Activated CD4-positive, alpha-beta T cell treated with anti-CD3 and anti-CD28 coated beads for 24 hours (primary cell): ENCODE data around the gene PHF21A.

Experiments used
- DNase-seq, 2 donors: peaks; one replicate each; pipeline ENCODE4 v3.0.0-alpha.2; 2020; ENCODE audit warnings: low read depth in 2 of 2

PHF21A gene

DNA sequence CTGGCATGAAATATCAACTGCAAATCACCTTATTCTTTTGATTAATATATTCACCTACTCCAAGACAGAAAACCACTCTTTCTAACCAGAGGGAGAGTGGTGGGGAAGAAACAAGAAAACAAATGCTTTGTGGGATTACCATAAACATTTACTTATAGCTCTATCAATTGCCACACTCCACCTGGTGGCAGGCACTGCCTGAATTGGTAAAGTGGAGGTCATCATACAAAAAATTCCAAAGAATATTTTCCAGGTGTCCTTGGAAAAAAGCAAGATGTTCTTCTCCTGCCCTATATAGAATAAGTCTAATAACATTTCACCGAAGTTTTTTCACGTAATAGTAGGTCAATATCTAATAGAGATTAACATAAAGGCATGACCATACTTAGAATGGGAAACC lies 45.3 kb downstream of the PHF21A start:
- DNase-seq, result no peak

GRCh38 chr11:46075168-46075567 lies 46.1 kb downstream of the PHF21A start:
- no peak for DNase-seq

GRCh38 chr11:46073632-46074031 lies 47.6 kb downstream of the PHF21A start:
- DNase-seq, result no peak

GRCh38 chr11:46072172-46072964 lies 48.9 kb downstream of the PHF21A start:
- no peak for DNase-seq

DNA sequence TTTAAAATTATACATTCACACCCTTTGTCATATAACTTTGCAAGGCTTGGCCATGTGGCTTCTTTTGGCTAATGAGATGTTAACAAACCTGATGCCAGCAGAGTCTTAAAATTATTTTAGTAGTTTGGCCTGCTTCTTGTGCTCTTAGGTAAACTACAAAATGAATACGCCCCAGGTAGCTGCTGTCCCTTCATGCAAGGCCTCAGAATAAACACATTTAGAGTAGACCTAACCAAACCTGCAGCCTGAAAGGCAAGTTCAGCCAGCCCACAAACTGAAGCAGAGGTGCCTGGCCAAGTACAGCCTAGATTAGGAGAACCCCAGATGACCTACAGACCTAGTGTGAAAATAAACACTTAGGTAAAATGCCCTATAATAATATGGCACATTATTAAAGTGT lies 50.2 kb downstream of the PHF21A start:
- no peak for DNase-seq

- DNase-seq, result no peak
Observed at GRCh38 chr11:46069595-46069994, 51.7 kb downstream of the PHF21A start.

DNA sequence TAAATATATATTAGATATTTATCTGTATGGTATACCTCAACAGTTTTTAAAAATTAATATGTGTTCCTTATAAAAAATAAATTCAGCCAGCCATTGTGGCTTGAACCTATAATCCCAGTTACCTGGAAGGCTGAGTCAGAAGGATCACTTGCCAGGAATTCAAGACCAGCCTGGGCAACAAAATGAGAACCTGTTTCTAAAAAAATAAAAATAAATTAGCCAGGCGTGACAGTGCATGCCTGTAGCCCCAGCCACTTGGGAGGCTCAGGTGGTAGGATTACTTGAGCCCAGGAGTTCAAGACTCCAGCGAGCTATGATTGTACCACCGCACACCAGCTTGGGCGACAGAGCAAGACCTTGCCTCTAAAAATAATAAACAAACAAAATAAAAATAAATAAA lies 54.9 kb downstream of the PHF21A start:
- no peak for DNase-seq

GRCh38 chr11:46065681-46066080 lies 55.6 kb downstream of the PHF21A start:
- no peak for DNase-seq

DNA sequence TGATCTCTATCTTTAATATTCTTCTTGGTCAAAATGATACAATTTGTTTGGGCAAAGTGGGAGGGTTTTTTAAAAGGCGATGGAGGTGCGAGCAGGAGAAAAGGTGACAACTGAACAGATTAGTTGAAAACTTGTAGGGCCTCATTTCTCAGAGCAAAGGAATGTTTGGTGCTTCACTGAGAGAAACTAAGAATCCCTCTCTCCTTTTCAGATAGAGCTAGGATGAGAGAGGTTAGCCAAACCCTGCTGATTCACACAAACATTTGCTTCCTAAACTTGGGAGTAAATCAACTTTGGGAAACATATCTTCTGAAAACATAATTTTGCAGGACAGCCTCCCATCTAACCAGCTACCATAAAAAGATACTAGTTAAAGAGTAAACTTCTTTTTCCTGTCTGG lies 57.0 kb downstream of the PHF21A start:
- no peak for DNase-seq

DNA sequence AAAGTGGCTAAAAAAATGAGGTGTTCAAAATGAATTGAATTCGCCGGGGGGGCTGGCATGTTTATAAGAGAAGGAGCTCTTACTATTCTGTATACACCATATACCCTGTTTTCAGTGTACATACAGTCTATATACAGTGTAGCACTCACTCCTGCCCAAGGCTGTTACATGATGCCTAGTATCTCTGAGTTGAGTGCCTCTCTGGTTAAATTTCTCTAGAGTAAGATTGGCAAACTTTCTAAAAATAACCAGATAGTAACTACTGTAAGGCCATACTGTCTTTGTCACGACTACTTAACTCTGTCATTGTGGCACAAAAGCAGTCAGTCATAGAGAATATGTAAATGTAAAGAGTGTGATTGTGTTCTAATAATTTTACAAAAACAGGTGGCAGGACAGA lies 58.1 kb downstream of the PHF21A start:
- no peak for DNase-seq

GRCh38 chr11:46060013-46060412 lies 61.2 kb downstream of the PHF21A start:
- no peak for DNase-seq

DNA sequence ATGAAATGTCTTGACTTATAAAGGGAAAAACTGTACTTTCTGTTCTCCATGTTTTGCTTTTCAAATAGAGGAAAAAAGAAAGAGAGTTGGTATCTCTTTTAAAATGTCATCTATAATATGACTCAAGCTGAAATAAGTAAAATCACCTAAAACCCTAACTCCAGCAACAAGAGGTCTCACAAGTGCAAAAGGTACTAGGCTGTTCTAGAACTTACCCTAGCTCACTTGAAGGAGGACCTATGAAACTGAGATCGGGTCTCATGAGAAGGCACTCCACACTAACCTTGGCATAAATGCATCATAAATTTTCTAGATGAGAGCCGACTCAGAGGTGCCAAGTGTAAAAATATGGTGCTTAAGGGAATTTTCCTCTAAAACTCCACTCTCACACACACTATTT lies 63.8 kb downstream of the PHF21A start:
- DNase-seq, result no peak

GRCh38 chr11:46055371-46055770 lies 65.9 kb downstream of the PHF21A start:
- DNase-seq, result no peak

- no peak for DNase-seq
Observed at GRCh38 chr11:46051102-46051501, 70.2 kb downstream of the PHF21A start.

GRCh38 chr11:46050662-46051061 lies 70.6 kb downstream of the PHF21A start:
- DNase-seq, result no peak

GRCh38 chr11:46050003-46050461 lies 71.2 kb downstream of the PHF21A start:
- no peak for DNase-seq

DNA sequence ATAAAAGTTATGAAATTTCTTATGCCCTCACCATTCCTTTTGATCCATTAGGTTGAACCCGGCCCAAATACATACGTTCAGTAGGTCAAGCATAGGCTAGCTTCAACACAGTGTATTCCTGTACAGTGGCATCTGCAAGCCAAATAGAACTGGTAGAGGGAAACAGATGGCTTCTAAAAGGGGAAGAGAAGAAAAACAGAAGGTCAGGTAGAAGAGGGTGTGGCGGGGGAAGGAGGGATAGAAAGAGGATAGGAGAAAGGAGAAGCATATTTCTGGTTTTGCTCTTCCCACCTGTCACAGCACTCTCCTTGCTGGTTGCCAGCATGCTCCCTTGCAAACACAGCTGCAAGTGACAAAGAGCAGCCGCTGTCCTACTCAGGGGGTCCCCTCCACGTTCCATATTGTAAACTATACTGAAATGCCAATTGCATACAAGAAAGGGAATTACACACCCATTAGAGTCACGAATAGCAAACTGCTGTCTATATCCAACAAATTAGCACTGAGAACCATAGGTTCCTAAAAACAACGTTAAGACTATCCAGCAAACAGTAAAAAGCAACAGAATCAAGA lies 71.8 kb downstream of the PHF21A start:
- DNase-seq, result no peak

DNA sequence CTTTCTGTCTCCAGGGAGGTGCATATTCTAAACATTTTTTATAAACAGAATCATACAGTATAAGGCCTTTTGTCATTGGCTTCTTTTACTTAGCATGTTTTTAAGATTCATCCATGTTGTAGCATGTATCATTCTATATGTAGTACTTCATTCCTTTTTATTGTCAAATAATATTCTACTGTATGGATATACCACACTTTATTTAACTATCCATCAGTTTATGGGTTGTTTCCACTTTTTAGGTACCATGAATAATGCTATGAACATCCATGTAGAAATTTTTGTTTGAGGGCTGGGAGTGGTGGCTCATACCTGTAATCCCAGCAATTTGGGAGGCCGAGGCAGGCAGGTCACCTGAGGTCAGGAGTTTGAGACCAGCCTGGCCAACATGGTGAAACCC lies 73.1 kb downstream of the PHF21A start:
- no peak for DNase-seq

- no peak for DNase-seq
Observed at GRCh38 chr11:46047520-46047919, 73.7 kb downstream of the PHF21A start.

GRCh38 chr11:46045811-46046210 lies 75.4 kb downstream of the PHF21A start:
- no peak for DNase-seq

- DNase-seq, result no peak
Observed at GRCh38 chr11:46044601-46045000, 76.7 kb downstream of the PHF21A start.

DNA sequence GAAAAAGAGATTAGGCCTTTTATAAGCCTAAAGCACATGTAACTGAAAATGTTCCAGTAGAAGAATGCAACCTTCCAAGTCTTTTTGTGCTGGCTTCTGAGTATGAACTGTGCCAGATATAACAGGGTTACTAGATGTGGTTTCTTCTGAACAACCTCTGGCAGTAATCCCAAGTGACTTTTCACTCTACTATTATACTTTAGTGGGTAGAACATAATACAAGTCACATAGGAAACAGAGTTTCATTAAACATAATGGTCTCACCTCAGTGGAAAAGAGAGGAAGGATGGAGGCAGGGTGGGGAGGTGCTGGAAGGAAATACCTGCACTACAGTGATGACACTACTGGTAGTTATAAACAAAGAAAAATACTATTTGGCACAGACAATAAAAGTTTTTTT lies 81.3 kb downstream of the PHF21A start:
- DNase-seq, result no peak

DNA sequence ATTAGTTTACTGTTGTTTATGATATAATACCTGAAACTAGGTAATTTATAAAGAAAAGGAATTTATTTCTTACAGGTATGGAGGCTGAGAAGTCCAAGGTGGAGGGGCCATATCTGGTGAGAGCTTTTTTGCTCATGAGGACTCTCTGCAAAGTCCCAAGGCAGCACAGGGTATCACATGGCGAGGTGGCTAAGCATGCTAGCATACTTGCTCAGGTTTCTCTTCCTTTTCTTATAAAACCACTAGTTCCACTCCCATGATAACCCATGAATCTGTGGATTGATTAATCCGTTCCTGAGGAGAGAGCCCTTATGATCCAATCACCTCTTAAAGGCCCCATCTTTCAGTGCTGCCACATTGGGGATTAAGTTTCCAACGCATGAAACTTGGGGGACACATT lies 82.7 kb downstream of the PHF21A start:
- no peak for DNase-seq

DNA sequence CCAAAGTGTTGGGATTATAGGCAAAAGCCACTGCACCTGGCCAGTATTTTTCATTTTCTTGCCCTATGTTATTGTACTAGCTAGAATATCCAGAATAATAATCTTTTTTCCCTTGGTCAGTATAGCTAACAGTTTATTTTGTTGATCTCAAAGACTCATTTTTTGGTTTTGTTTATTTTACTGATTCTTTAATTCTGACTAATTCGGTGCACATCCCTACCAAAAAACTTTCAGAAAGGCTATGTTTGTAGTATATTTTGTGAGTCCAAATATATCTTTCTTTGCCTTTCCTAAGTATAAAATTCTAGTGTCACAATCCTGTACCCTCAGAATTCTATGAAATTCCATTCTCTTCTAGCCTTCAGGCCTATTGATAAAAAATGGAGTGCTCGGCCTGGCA lies 84.3 kb downstream of the PHF21A start:
- no peak for DNase-seq
